A549 (cell line): ENCODE results near the gene CACNG7. TPM values are rescaled to one million over a fixed set of nuclear protein-coding genes. Genes with fewer than 3 reads are reported as not detected.
"Not testable (repeated sequence)": the region's sequence is repeated elsewhere in the genome, so short reads cannot be mapped to it uniquely, and the experiment has no call there.

Experiments
- ATAC-seq, 2 experiments: fragments of 200-7000 bp in 1 of 2; fragments of >200 bp in 1 of 2; cut with Nextera tagmentation in 1 of 2; cut with Tn5 transposase in 1 of 2; 3 replicates each; pipeline versions ENCODE4 v1.8.0 to v1.9.1; 2018 to 2020; ENCODE audit warnings: mild to moderate bottlenecking in 1 of 2, moderate library complexity in 1 of 2
- CTCF ChIA-PET: fragments of 300-600 bp; sonication (Branson Sonifier 250); formaldehyde crosslinking; extraction: SDS; loops from one replicate; lab custom pipeline; 2021; ENCODE audit warnings: antibody characterized with exemption, inconsistent platforms; lab: Yijun Ruan, JAX
- POLR2A ChIA-PET: fragments of 350-600 bp; formaldehyde crosslinking; extraction: SDS; loops from one replicate; lab custom pipeline; 2021; ENCODE audit warnings: antibody characterized with exemption, inconsistent platforms; lab: Yijun Ruan, JAX
- DNase-seq, 2 experiments: peaks; one replicate each; pipeline versions ENCODE4 v3.0.0 to v3.0.0-alpha.2; 2011 to 2016; ENCODE audit warnings: low read depth in 1 of 2, low spot score in 1 of 2
- FAIRE-seq: peaks from 2 replicates; lab custom pipeline; 2011; peaks lifted over from hg19 to GRCh38; lab: Jason Lieb, UNC
- H3K27ac ChIP-seq, 2 experiments: fragments of >200 bp; sonication (Bioruptor Twin); formaldehyde crosslinking; 3 replicates each; pipeline ENCODE4 v1.5.1; 2016 to 2017
- H3K4me1 ChIP-seq: fragments of >200 bp; sonication (Bioruptor Twin); formaldehyde crosslinking; 3 replicates; pipeline ENCODE4 v1.6.1; 2016
- H3K4me2 ChIP-seq: fragments of >200 bp; sonication (Bioruptor Twin); formaldehyde crosslinking; 3 replicates; pipeline ENCODE4 v1.6.1; 2016
- H3K4me3 ChIP-seq: fragments of >200 bp; sonication (Bioruptor Twin); formaldehyde crosslinking; 3 replicates; pipeline ENCODE4 v1.5.1; 2016
- H3K9me3 ChIP-seq: fragments of >200 bp; sonication (Bioruptor Twin); formaldehyde crosslinking; 3 replicates; pipeline ENCODE4 v1.6.1; 2016
- ATOH8 ChIP-seq: fragments of 250-450 bp; sonication (Bioruptor Pico); IDR thresholded peaks from 2 replicates; pipeline ENCODE4 v1.5.0; 2020; ENCODE audit warnings: low read depth, mild to moderate bottlenecking, moderate library complexity
- CBX2 ChIP-seq: fragments of 200-600 bp; sonication (generic); IDR thresholded peaks from 2 replicates; pipeline ENCODE4 v1.6.1; 2016; ENCODE audit warnings: low read depth, mild to moderate bottlenecking, borderline replicate concordance
- CBX8 ChIP-seq: fragments of 200-600 bp; sonication (generic); IDR thresholded peaks from 2 replicates; pipeline ENCODE4 v1.6.1; 2016
- CTCF ChIP-seq: fragments of >200 bp; sonication (Bioruptor Twin); formaldehyde crosslinking; IDR thresholded peaks from 3 replicates; pipeline ENCODE4 v1.5.1; 2016
- EP300 ChIP-seq, 2 experiments: fragments of >200 bp; sonication (Bioruptor Twin); formaldehyde crosslinking; IDR thresholded peaks; 2 replicates in 1 of 2; 3 replicates in 1 of 2; pipeline ENCODE4 v1.6.1; 2016 to 2017
- FOSL2 ChIP-seq, 2 experiments: fragments of 450-650 bp in 1 of 2; fragments of >200 bp in 1 of 2; sonication (Bioruptor Twin) in 1 of 2; formaldehyde crosslinking; IDR thresholded peaks; 2 replicates each; pipeline versions ENCODE4 v1.5.0 to v1.6.1; 2016 to 2020; ENCODE audit warnings: mild to moderate bottlenecking in 1 of 2, moderate library complexity in 1 of 2
- GATA3 ChIP-seq: IDR thresholded peaks from 2 replicates; pipeline ENCODE4 v1.6.1; 2012; ENCODE audit warnings: borderline replicate concordance
- HOXB13 ChIP-seq: fragments of 250-450 bp; sonication (Bioruptor Pico); IDR thresholded peaks from 2 replicates; pipeline ENCODE4 v1.5.0; 2020; ENCODE audit warnings: low read depth, mild to moderate bottlenecking, moderate library complexity
- JUN ChIP-seq, 2 experiments: fragments of >200 bp; sonication (Bioruptor Twin); formaldehyde crosslinking; IDR thresholded peaks; 2 replicates in 1 of 2; 3 replicates in 1 of 2; pipeline ENCODE4 v1.6.1; 2016 to 2017
- MAZ ChIP-seq: fragments of 150-350 bp; IDR thresholded peaks from 2 replicates; pipeline ENCODE4 v1.6.1; 2014; ENCODE audit warnings: antibody characterized with exemption, low read depth, low read length, borderline replicate concordance
- NR3C1 ChIP-seq: fragments of >200 bp; sonication (Bioruptor Twin); formaldehyde crosslinking; IDR thresholded peaks from 3 replicates; pipeline ENCODE4 v1.6.1; 2017
- PBX3 ChIP-seq: IDR thresholded peaks from 2 replicates; pipeline ENCODE4 v1.6.1; 2012
- POLR2A ChIP-seq: IDR thresholded peaks from 2 replicates; pipeline ENCODE4 v1.6.1; 2012; ENCODE audit warnings: mild to moderate bottlenecking, low read length
- RAD21 ChIP-seq, 2 experiments: fragments of >200 bp in 1 of 2; sonication (Bioruptor Twin) in 1 of 2; formaldehyde crosslinking in 1 of 2; IDR thresholded peaks in 1 of 2; conservative IDR thresholded peaks in 1 of 2; 2 replicates in 1 of 2; 3 replicates in 1 of 2; pipeline ENCODE4 v1.6.1; 2012 to 2018; ENCODE audit warnings: inconsistent platforms in 1 of 2
- RFX5 ChIP-seq: fragments of 450-650 bp; IDR thresholded peaks from 2 replicates; pipeline ENCODE4 v1.7.1; 2014; ENCODE audit warnings: antibody characterized with exemption, mild to moderate bottlenecking, moderate library complexity
- SMC3 ChIP-seq: fragments of >200 bp; sonication (Bioruptor Twin); formaldehyde crosslinking; IDR thresholded peaks from 3 replicates; pipeline ENCODE4 v1.6.1; 2018; ENCODE audit warnings: inconsistent platforms
- TP53 ChIP-seq: fragments of 250-450 bp; sonication (Bioruptor Pico); IDR thresholded peaks from 2 replicates; pipeline ENCODE4 v1.5.0; 2021; ENCODE audit warnings: mild to moderate bottlenecking, moderate library complexity
- USF2 ChIP-seq: fragments of 450-650 bp; IDR thresholded peaks from 2 replicates; pipeline ENCODE4 v1.6.1; 2014; ENCODE audit warnings: antibody characterized with exemption
- ZC3H11A ChIP-seq: fragments of 450-650 bp; IDR thresholded peaks from 2 replicates; pipeline ENCODE4 v1.6.1; 2014; ENCODE audit warnings: antibody characterized with exemption, mild to moderate bottlenecking
- ZFP36 ChIP-seq: fragments of 450-650 bp; IDR thresholded peaks from 2 replicates; pipeline ENCODE4 v1.6.1; 2014; ENCODE audit warnings: borderline replicate concordance; ENCODE audit not compliant: partially characterized antibody
- ZNF302 ChIP-seq: fragments of 250-450 bp; sonication (Bioruptor Pico); IDR thresholded peaks from 2 replicates; pipeline ENCODE4 v1.9.0; 2021; ENCODE audit warnings: inconsistent platforms, mild to moderate bottlenecking, moderate library complexity
- WGBS: methylation state at CpG from one replicate; pipeline ENCODE4 v1.1.6; 2017; ENCODE audit errors: missing lambda C conversion rate; 5-methylcytosine and 5-hydroxymethylcytosine counted together
- polyA plus RNA-seq, 4 experiments: library from polyadenylated mRNA; depleted of rRNA in 3 of 4; stranded (reverse); fragments of >200 nt; fragmentation: RNase III in 1 of 4; extraction: RNeasy Plus Mini Kit Qiagen cat#74134 plus additional on column Dnase treatment in 1 of 4; gene quantifications; 2 replicates in 3 of 4; 3 replicates in 1 of 4; pipeline ENCODE4 v1.2.3, GENCODE V29; 2011 to 2017

The CACNG7 gene
- polyA plus RNA-seq, 2 of the 4 experiments (the other 2 are of a cell fraction) = 7.6 to 11.5 TPM

- Histone ChIP-seq H3K9me3 (no peaks in the 10 kb centered on the region), H3K4me2 (no peak overlapping the region), H3K4me1 (0 out of 3 replicates have a peak, but pooled peaks cover 8% of the 10 kb centered on the region), H3K4me3 (no peak overlapping the region), H3K27ac (no peak overlapping the region)
- CTCF ChIA-PET = interaction anchor here (0.8 to 2.6 kb wide), 12 partner anchors 12 to 138 kb away, joined by 3 to 17 read pairs (median 4); no protein-coding TSS in a partner anchor
- FAIRE-seq = peak; percentile 67
- DNase-seq = peak; percentile 67 to 84
- TF ChIP-seq CTCF = peak; percentile 40; the same call in 2 of the 3 replicates
- TF ChIP-seq SMC3 = 0 out of 3 replicates have a peak, but pooled peaks have one; percentile 12
- TF ChIP-seq EP300 (IDR thresholded peaks at IDR 0.05) = no peak
- TF ChIP-seq TP53 = no peak
- no peak for TF ChIP-seq CBX8
- peak; percentile 24 to 63; a peak in 2 of 5 replicates for TF ChIP-seq RAD21 (conservative IDR thresholded peaks at IDR 0.05 in 1 of 2, IDR thresholded peaks at IDR 0.05 in 1 of 2)
- no peak for TF ChIP-seq RFX5
- no peak for TF ChIP-seq HOXB13 (CRISPR knock-in tag)
- no peak for TF ChIP-seq PBX3
- TF ChIP-seq FOSL2 (IDR thresholded peaks at IDR 0.05) = no peak
- TF ChIP-seq FOSL2 (CRISPR knock-in tag; IDR thresholded peaks at IDR 0.05) = no peak
- no peak for TF ChIP-seq NR3C1
- TF ChIP-seq ATOH8 (CRISPR knock-in tag) = no peak
- TF ChIP-seq ZFP36 = peak; percentile 93
- TF ChIP-seq POLR2A = no peak
- no peak for TF ChIP-seq CBX2
- no peak for TF ChIP-seq MAZ
- no peak for TF ChIP-seq ZNF302 (CRISPR knock-in tag)
- no peak for TF ChIP-seq JUN (IDR thresholded peaks at IDR 0.05)
- TF ChIP-seq GATA3 = no peak
- TF ChIP-seq ZC3H11A = no peak
- TF ChIP-seq USF2 = no peak
- TF ChIP-seq, all 56 proteins: peak for 4
- peak; percentile 73 to 83; a peak in 4 of 6 replicates for ATAC-seq
- POLR2A ChIA-PET = interaction anchor here (1.0 to 2.1 kb wide), 2 partner anchors 33 to 82 kb away, joined by 6 to 14 read pairs; no protein-coding TSS in a partner anchor
- 83% methylated on average over 5 of the region's 5 CpGs for WGBS
Measured at GRCh38 chr19:53947624-53948023, 38.5 kb downstream of the CACNG7 start.

GRCh38 chr19:53948611-53949010, 39.5 kb downstream of the CACNG7 start:
- not testable (repeated sequence) for FAIRE-seq, H3K4me3 ChIP-seq, DNase-seq, H3K9me3 ChIP-seq, H3K27ac ChIP-seq, H3K4me2 ChIP-seq, ATAC-seq, H3K4me1 ChIP-seq
- ChIA-PET CTCF (interaction anchor here (0.8 to 2.6 kb wide), 7 partner anchors 11 to 78 kb away, joined by 3 to 17 read pairs (median 4); no protein-coding TSS in a partner anchor), POLR2A (interaction anchor here (2.1 kb wide), 1 partner anchor 32 kb away, joined by 14 read pairs; no protein-coding TSS in a partner anchor)
- WGBS = 91% methylated on average over 5 of the region's 5 CpGs
